Kidney epithelial cell (primary cell): ENCODE data around the gene GOLGA6D. TPM values are rescaled to one million over a fixed set of nuclear protein-coding genes. Genes with fewer than 3 reads are reported as not detected.
"Not testable (repeated sequence)": the region's sequence is repeated elsewhere in the genome, so short reads cannot be mapped to it uniquely, and the experiment has no call there.

Experiments used
- DNase-seq: peaks from one replicate; pipeline ENCODE4 v3.0.0-alpha.2; 2010; ENCODE audit warnings: low read depth
- H3K27me3 ChIP-seq: 2 replicates; pipeline ENCODE4 v1.6.0; 2011; ENCODE audit warnings: low read length; ENCODE audit not compliant: control insufficient read depth, insufficient read depth
- H3K36me3 ChIP-seq: 2 replicates; pipeline ENCODE4 v1.5.1; 2011; ENCODE audit warnings: low read length; ENCODE audit not compliant: control insufficient read depth, insufficient read depth
- H3K4me3 ChIP-seq: 2 replicates; pipeline ENCODE4 v1.5.1; 2011; ENCODE audit warnings: low read depth, mild to moderate bottlenecking, control low read depth, low read length
- CTCF ChIP-seq: IDR thresholded peaks from 2 replicates; pipeline ENCODE4 v1.5.1; 2011; ENCODE audit warnings: mild to moderate bottlenecking, moderate library complexity, low read length, control low read depth, inconsistent platforms; ENCODE audit not compliant: insufficient read depth, poor library complexity, severe bottlenecking
- total RNA-seq: library from RNA; depleted of rRNA; stranded (reverse); fragments of >200 nt; gene quantifications from 2 replicates; pipeline ENCODE4 v1.2.3, GENCODE V29; 2015

GOLGA6D gene
- total RNA-seq, 1 donor from 2014 or later: not detected

- H3K36me3 ChIP-seq: no peaks in the 10 kb centered on the region
- no peak overlapping the region for H3K4me3 ChIP-seq
- no peak for TF ChIP-seq CTCF
- DNase-seq: no peak
- H3K27me3 ChIP-seq: no peaks in the 10 kb centered on the region
Observed at GRCh38 chr15:75321711-75322110, 39.1 kb downstream of the GOLGA6D start.

- Histone ChIP-seq H3K36me3 (no peaks in the 10 kb centered on the region), H3K4me3 (no peak overlapping the region), H3K27me3 (no peaks in the 10 kb centered on the region)
- TF ChIP-seq CTCF: no peak
- DNase-seq: no peak
Observed at GRCh38 chr15:75325922-75326321, 43.3 kb downstream of the GOLGA6D start.

- Histone ChIP-seq H3K4me3 (no peak overlapping the region), H3K27me3 (no peaks in the 10 kb centered on the region), H3K36me3 (no peaks in the 10 kb centered on the region)
- peak; percentile 2 for TF ChIP-seq CTCF
- no peak for DNase-seq
Observed at GRCh38 chr15:75327005-75327404, 44.4 kb downstream of the GOLGA6D start.

GRCh38 chr15:75327491-75327890 lies 44.9 kb downstream of the GOLGA6D start:
- Histone ChIP-seq H3K36me3 (no peaks in the 10 kb centered on the region), H3K27me3 (no peaks in the 10 kb centered on the region), H3K4me3 (no peak overlapping the region)
- DNase-seq: no peak
- TF ChIP-seq CTCF: no peak

GRCh38 chr15:75328493-75329314 lies 46.1 kb downstream of the GOLGA6D start:
- no peaks in the 10 kb centered on the region for H3K36me3 ChIP-seq
- no peak for TF ChIP-seq CTCF
- no peak overlapping the region for H3K4me3 ChIP-seq
- DNase-seq: no peak
- no peaks in the 10 kb centered on the region for H3K27me3 ChIP-seq

GRCh38 chr15:75329571-75329970 lies 46.9 kb downstream of the GOLGA6D start:
- TF ChIP-seq CTCF: no peak
- DNase-seq: no peak
- Histone ChIP-seq H3K36me3 (no peaks in the 10 kb centered on the region), H3K27me3 (no peaks in the 10 kb centered on the region), H3K4me3 (no peak overlapping the region)

- DNase-seq, H3K36me3 ChIP-seq, H3K4me3 ChIP-seq, H3K27me3 ChIP-seq: not testable (repeated sequence)
Observed at GRCh38 chr15:75332093-75332492, 49.5 kb downstream of the GOLGA6D start.

GRCh38 chr15:75333654-75334419 lies 51.2 kb downstream of the GOLGA6D start:
- not testable (repeated sequence) for H3K27me3 ChIP-seq, H3K4me3 ChIP-seq, H3K36me3 ChIP-seq, DNase-seq
